ENCODE data around the gene FBXO10.

Gene FBXO10

GRCh38 chr9:37592108-37592951, 16.1 kb upstream of the FBXO10 start, which contains the start of gene TOMM5:
TOMM5 (minus strand) TSS chr9:37592597; CDS start chr9:37592532, 65 bp downstream.
- DNase-seq = peak; percentile 91

- no peak for DNase-seq
Measured at GRCh38 chr9:37587521-37587920, 11.3 kb upstream of the FBXO10 start.

GRCh38 chr9:37583522-37584121, 7.4 kb upstream of the FBXO10 start:
- DNase-seq = no peak

- peak in 1 of 2 donors; percentile 48 for DNase-seq
Measured at GRCh38 chr9:37582548-37583157, 6.5 kb upstream of the FBXO10 start.

GRCh38 chr9:37575511-37575914, 667 bp downstream of the FBXO10 start:
- peak in 1 of 2 donors; percentile 8 for DNase-seq

GRCh38 chr9:37575001-37575400, 1.2 kb downstream of the FBXO10 start:
- no peak for DNase-seq

GRCh38 chr9:37574241-37574721, 1.9 kb downstream of the FBXO10 start:
- DNase-seq = no peak

GRCh38 chr9:37571282-37571681, 4.9 kb downstream of the FBXO10 start:
- DNase-seq = no peak

- no peak for DNase-seq
Measured at GRCh38 chr9:37566716-37567115, 9.5 kb downstream of the FBXO10 start.

- peak in 1 of 2 donors; percentile 27 for DNase-seq
Measured at GRCh38 chr9:37565661-37566618, 10.2 kb downstream of the FBXO10 start.

GRCh38 chr9:37564916-37565315, 11.3 kb downstream of the FBXO10 start:
- DNase-seq = no peak

- DNase-seq = no peak
Measured at GRCh38 chr9:37563806-37564513, 12.2 kb downstream of the FBXO10 start.

- no peak for DNase-seq
Measured at GRCh38 chr9:37562826-37563225, 13.4 kb downstream of the FBXO10 start.

- no peak for DNase-seq
Measured at GRCh38 chr9:37561682-37562081, 14.5 kb downstream of the FBXO10 start.

GRCh38 chr9:37559855-37560592, 16.2 kb downstream of the FBXO10 start:
- no peak for DNase-seq

- DNase-seq = no peak
Measured at GRCh38 chr9:37559125-37559524, 17.1 kb downstream of the FBXO10 start.

- DNase-seq = no peak
Measured at GRCh38 chr9:37555786-37556185, 20.4 kb downstream of the FBXO10 start.

GRCh38 chr9:37554318-37554717, 21.9 kb downstream of the FBXO10 start:
- DNase-seq = no peak

- no peak for DNase-seq
Measured at GRCh38 chr9:37551888-37552287, 24.3 kb downstream of the FBXO10 start.

GRCh38 chr9:37551468-37551867, 24.7 kb downstream of the FBXO10 start:
- DNase-seq = no peak

- no peak for DNase-seq
Measured at GRCh38 chr9:37550781-37551180, 25.4 kb downstream of the FBXO10 start.

Data from CD4-positive, alpha-beta T cell treated with Interleukin-1 beta for 1 hour (primary cell).